Midbrain (tissue), 1 donor: Measurements from ENCODE around the gene CT45A6.
"Not testable (repeated sequence)": the region's sequence is repeated elsewhere in the genome, so short reads cannot be mapped to it uniquely, and the experiment has no call there.

Source experiments
- DNase-seq: peaks from one replicate; lab custom pipeline; 2025; lab: John Stamatoyannopoulos, UW

CT45A6 gene, protein sequence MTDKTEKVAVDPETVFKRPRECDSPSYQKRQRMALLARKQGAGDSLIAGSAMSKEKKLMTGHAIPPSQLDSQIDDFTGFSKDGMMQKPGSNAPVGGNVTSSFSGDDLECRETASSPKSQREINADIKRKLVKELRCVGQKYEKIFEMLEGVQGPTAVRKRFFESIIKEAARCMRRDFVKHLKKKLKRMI

DNA sequence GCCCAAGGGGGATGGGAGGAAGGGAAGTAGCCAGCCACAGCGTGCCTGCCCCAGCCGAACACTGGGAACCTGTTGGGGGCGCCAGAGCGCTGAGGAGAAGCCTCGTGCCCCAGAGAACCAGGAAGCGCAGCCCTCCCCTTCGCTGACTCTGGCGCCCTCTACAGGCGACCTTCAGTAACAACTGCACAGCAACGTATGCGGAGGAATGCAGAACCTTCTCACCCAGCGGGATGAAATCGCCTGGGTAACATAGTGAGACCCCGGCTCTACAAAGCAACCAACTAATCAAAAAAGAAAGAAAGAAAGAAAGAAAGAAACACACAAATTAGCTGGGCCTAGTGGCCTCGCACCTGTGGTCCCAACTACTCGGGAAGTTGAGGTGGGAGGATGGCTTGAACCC lies at the start of gene CT45A6:
Gene CT45A6, minus strand, starts transcription at position 101 of the 400 bp plus-strand sequence. CDS start 3,794 bp downstream, outside the sequence.
- not testable (repeated sequence) for DNase-seq

DNA sequence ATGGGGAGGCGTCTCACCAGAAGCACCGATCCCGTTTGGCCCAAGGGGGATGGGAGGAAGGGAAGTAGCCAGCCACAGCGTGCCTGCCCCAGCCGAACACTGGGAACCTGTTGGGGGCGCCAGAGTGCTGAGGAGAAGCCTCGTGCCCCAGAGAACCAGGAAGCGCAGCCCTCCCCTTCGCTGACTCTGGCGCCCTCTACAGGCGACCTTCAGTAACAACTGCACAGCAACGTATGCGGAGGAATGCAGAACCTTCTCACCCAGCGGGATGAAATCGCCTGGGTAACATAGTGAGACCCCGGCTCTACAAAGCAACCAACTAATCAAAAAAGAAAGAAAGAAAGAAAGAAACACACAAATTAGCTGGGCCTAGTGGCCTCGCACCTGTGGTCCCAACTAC lies 34.6 kb upstream of the CT45A6 start, which contains the start of gene CT45A7:
Gene CT45A7, minus strand, starts transcription at position 101 of the 400 bp plus-strand sequence. CDS start 3,747 bp downstream, outside the sequence.
- DNase-seq = not testable (repeated sequence)

DNA sequence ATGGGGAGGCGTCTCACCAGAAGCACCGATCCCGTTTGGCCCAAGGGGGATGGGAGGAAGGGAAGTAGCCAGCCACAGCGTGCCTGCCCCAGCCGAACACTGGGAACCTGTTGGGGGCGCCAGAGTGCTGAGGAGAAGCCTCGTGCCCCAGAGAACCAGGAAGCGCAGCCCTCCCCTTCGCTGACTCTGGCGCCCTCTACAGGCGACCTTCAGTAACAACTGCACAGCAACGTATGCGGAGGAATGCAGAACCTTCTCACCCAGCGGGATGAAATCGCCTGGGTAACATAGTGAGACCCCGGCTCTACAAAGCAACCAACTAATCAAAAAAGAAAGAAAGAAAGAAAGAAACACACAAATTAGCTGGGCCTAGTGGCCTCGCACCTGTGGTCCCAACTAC lies 17.3 kb upstream of the CT45A6 start, which contains the start of gene CT45A2:
Gene CT45A2, minus strand, starts transcription at position 101 of the 400 bp plus-strand sequence. CDS start 3,747 bp downstream, outside the sequence.
- not testable (repeated sequence) for DNase-seq

DNA sequence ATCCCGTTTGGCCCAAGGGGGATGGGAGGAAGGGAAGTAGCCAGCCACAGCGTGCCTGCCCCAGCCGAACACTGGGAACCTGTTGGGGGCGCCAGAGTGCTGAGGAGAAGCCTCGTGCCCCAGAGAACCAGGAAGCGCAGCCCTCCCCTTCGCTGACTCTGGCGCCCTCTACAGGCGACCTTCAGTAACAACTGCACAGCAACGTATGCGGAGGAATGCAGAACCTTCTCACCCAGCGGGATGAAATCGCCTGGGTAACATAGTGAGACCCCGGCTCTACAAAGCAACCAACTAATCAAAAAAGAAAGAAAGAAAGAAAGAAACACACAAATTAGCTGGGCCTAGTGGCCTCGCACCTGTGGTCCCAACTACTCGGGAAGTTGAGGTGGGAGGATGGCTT lies 17.2 kb downstream of the CT45A6 start, which contains the start of gene CT45A5:
Gene CT45A5, minus strand, starts transcription at position 101 of the 400 bp plus-strand sequence. CDS start 3,774 bp downstream, outside the sequence.
- DNase-seq = not testable (repeated sequence)

DNA sequence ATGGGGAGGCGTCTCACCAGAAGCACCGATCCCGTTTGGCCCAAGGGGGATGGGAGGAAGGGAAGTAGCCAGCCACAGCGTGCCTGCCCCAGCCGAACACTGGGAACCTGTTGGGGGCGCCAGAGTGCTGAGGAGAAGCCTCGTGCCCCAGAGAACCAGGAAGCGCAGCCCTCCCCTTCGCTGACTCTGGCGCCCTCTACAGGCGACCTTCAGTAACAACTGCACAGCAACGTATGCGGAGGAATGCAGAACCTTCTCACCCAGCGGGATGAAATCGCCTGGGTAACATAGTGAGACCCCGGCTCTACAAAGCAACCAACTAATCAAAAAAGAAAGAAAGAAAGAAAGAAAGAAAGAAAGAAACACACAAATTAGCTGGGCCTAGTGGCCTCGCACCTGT lies 34.5 kb downstream of the CT45A6 start, which contains the start of gene CT45A3:
Gene CT45A3, minus strand, starts transcription at position 101 of the 400 bp plus-strand sequence. CDS start 3,747 bp downstream, outside the sequence.
- not testable (repeated sequence) for DNase-seq

DNA sequence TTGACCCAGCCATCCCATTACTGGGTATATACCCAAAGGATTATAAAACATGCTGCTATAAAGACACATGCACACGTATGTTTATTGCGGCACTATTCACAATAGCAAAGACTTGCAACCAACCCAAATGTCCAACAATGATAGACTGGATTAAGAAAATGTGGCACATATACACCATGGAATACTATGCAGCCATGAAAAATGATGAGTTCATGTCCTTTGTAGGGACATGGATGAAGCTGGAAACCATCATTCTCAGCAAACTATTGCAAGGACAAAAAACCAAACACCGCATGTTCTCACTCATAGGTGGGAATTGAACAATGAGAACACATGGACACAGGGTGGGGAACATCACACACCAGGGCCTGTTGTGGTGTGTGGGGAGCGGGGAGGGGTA lies 57.8 kb downstream of the CT45A6 start:
- not testable (repeated sequence) for DNase-seq
